Measurements from ENCODE around the gene PRKN.

Gene PRKN

GRCh38 chr6:162576016-162576415 lies 151.6 kb downstream of the PRKN start:
- no peak for TF ChIP-seq CTCF (IDR thresholded peaks at IDR 0.05; ENCODE audit: insufficient read depth, low read depth, low read length, missing control alignments)
- H3K4me3 ChIP-seq (ENCODE audit: low read length): no peak overlapping the region
- DNase-seq (ENCODE audit: low read depth): no peak

DNA sequence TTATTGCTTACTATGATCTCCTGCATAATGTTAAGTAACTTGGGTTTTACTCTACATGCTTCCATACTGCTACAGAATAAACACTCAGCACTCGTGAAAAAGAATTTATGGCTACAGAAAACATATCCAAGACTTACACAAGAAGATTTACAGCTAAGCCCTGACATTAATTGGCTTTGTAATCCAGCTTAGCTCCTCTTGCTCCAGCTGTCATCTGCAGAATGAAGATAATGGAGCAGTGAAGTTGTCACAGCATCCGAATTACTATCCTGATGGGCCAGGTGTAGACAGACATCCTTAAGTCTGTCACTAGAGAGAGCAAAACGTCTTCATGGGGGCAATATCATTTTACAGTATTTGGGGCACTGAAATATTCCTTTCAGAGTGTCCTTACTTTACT lies 155.3 kb downstream of the PRKN start:
- H3K4me3 ChIP-seq (ENCODE audit: low read length): no peak overlapping the region
- no peak for DNase-seq (ENCODE audit: low read depth)
- TF ChIP-seq CTCF (IDR thresholded peaks at IDR 0.05; ENCODE audit: insufficient read depth, low read depth, low read length, missing control alignments): no peak

GRCh38 chr6:162568266-162568665 lies 159.3 kb downstream of the PRKN start:
- TF ChIP-seq CTCF (IDR thresholded peaks at IDR 0.05; ENCODE audit: insufficient read depth, low read depth, low read length, missing control alignments): no peak
- no peak for DNase-seq (ENCODE audit: low read depth)
- no peak overlapping the region for H3K4me3 ChIP-seq (ENCODE audit: low read length)

GRCh38 chr6:162562041-162562440 lies 165.5 kb downstream of the PRKN start:
- no peak for DNase-seq (ENCODE audit: low read depth)
- TF ChIP-seq CTCF (IDR thresholded peaks at IDR 0.05; ENCODE audit: insufficient read depth, low read depth, low read length, missing control alignments): no peak
- no peak overlapping the region for H3K4me3 ChIP-seq (ENCODE audit: low read length)

GRCh38 chr6:162560891-162561290 lies 166.7 kb downstream of the PRKN start:
- TF ChIP-seq CTCF (IDR thresholded peaks at IDR 0.05; ENCODE audit: insufficient read depth, low read depth, low read length, missing control alignments): no peak
- no peak overlapping the region for H3K4me3 ChIP-seq (ENCODE audit: low read length)
- no peak for DNase-seq (ENCODE audit: low read depth)

- no peak for TF ChIP-seq CTCF (IDR thresholded peaks at IDR 0.05; ENCODE audit: insufficient read depth, low read depth, low read length, missing control alignments)
- no peak for DNase-seq (ENCODE audit: low read depth)
- no peak overlapping the region for H3K4me3 ChIP-seq (ENCODE audit: low read length)
Observed at GRCh38 chr6:162554531-162554930, 173.0 kb downstream of the PRKN start.

DNA sequence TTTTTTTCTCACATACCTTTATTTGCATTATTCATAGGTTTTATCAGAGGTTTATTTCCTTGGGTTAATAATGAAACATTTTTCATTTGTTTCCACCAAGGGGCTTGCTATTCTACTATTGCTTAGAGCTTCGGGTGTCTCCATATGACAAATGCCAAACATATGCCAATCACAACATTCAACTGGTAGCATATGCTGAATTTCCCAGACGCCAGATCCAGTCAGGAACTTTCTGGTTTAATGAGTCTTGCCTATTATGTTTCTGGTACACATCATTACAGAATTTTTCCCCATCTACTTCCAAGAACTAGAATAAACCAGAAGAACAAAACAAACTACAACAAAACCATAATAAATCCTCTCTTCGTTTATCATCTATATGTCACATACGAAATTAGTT lies 180.7 kb downstream of the PRKN start:
- no peak overlapping the region for H3K4me3 ChIP-seq (ENCODE audit: low read length)
- no peak for DNase-seq (ENCODE audit: low read depth)
- no peak for TF ChIP-seq CTCF (IDR thresholded peaks at IDR 0.05; ENCODE audit: insufficient read depth, low read depth, low read length, missing control alignments)

All from epithelial cell of esophagus (primary cell).